Measurements from ENCODE around the gene PLEKHO2.

The PLEKHO2 gene

GRCh38 chr15:64897345-64897985 is 55.8 kb downstream of the PLEKHO2 start (continued):
- TF ChIP-seq, protein P1, sequence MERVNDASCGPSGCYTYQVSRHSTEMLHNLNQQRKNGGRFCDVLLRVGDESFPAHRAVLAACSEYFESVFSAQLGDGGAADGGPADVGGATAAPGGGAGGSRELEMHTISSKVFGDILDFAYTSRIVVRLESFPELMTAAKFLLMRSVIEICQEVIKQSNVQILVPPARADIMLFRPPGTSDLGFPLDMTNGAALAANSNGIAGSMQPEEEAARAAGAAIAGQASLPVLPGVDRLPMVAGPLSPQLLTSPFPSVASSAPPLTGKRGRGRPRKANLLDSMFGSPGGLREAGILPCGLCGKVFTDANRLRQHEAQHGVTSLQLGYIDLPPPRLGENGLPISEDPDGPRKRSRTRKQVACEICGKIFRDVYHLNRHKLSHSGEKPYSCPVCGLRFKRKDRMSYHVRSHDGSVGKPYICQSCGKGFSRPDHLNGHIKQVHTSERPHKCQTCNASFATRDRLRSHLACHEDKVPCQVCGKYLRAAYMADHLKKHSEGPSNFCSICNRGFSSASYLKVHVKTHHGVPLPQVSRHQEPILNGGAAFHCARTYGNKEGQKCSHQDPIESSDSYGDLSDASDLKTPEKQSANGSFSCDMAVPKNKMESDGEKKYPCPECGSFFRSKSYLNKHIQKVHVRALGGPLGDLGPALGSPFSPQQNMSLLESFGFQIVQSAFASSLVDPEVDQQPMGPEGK (CRISPR knock-in tag; IDR thresholded peaks at IDR 0.05; ENCODE audit: borderline replicate concordance) = no peak
- TF ChIP-seq ARNTL (CRISPR knock-in tag; IDR thresholded peaks at IDR 0.05; ENCODE audit: borderline replicate concordance, low read depth) = no peak
- no peak for TF ChIP-seq BACH2 (CRISPR knock-in tag; IDR thresholded peaks at IDR 0.05; ENCODE audit: borderline replicate concordance)
- TF ChIP-seq CSRNP3 (CRISPR knock-in tag; IDR thresholded peaks at IDR 0.05) = no peak
- TF ChIP-seq PPARA (CRISPR knock-in tag; IDR thresholded peaks at IDR 0.05; ENCODE audit: borderline replicate concordance) = no peak

- TF ChIP-seq TCF4 (CRISPR knock-in tag; IDR thresholded peaks at IDR 0.05; ENCODE audit: borderline replicate concordance) (no peak), OSR1 (CRISPR knock-in tag; IDR thresholded peaks at IDR 0.05) (no peak), SNAI2 (CRISPR knock-in tag; IDR thresholded peaks at IDR 0.05) (no peak), TSHZ2 (CRISPR knock-in tag; IDR thresholded peaks at IDR 0.05) (no peak), GLIS3 (CRISPR knock-in tag; IDR thresholded peaks at IDR 0.05) (no peak), ZFP3 (CRISPR knock-in tag; IDR thresholded peaks at IDR 0.05) (no peak), ISL1 (CRISPR knock-in tag; IDR thresholded peaks at IDR 0.05) (no peak), ESRRG (CRISPR knock-in tag; IDR thresholded peaks at IDR 0.05) (no peak), ZFP30 (CRISPR knock-in tag; IDR thresholded peaks at IDR 0.05) (no peak), CSRNP3 (CRISPR knock-in tag; IDR thresholded peaks at IDR 0.05) (no peak), ZC3H10 (CRISPR knock-in tag; IDR thresholded peaks at IDR 0.05) (no peak), POU6F1 (CRISPR knock-in tag; IDR thresholded peaks at IDR 0.05; ENCODE audit: borderline replicate concordance, low read depth) (no peak), ZNF70 (CRISPR knock-in tag; IDR thresholded peaks at IDR 0.05) (no peak), ZNF565 (CRISPR knock-in tag; conservative IDR thresholded peaks at IDR 0.05; ENCODE audit: low read depth) (no peak), RARB (CRISPR knock-in tag; IDR thresholded peaks at IDR 0.05) (no peak), BACH2 (CRISPR knock-in tag; IDR thresholded peaks at IDR 0.05; ENCODE audit: borderline replicate concordance) (no peak)
- TF ChIP-seq, protein P1 (CRISPR knock-in tag; IDR thresholded peaks at IDR 0.05; ENCODE audit: borderline replicate concordance) = no peak
- no peak for ATAC-seq
These were observed 56.7 kb downstream of the PLEKHO2 start for GRCh38 chr15:64898406-64898805.
